Measurements from ENCODE around the gene MAGEA6.
"Not testable (repeated sequence)": the region's sequence is repeated elsewhere in the genome, so short reads cannot be mapped to it uniquely, and the experiment has no call there.

The MAGEA6 gene, protein sequence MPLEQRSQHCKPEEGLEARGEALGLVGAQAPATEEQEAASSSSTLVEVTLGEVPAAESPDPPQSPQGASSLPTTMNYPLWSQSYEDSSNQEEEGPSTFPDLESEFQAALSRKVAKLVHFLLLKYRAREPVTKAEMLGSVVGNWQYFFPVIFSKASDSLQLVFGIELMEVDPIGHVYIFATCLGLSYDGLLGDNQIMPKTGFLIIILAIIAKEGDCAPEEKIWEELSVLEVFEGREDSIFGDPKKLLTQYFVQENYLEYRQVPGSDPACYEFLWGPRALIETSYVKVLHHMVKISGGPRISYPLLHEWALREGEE

DNA sequence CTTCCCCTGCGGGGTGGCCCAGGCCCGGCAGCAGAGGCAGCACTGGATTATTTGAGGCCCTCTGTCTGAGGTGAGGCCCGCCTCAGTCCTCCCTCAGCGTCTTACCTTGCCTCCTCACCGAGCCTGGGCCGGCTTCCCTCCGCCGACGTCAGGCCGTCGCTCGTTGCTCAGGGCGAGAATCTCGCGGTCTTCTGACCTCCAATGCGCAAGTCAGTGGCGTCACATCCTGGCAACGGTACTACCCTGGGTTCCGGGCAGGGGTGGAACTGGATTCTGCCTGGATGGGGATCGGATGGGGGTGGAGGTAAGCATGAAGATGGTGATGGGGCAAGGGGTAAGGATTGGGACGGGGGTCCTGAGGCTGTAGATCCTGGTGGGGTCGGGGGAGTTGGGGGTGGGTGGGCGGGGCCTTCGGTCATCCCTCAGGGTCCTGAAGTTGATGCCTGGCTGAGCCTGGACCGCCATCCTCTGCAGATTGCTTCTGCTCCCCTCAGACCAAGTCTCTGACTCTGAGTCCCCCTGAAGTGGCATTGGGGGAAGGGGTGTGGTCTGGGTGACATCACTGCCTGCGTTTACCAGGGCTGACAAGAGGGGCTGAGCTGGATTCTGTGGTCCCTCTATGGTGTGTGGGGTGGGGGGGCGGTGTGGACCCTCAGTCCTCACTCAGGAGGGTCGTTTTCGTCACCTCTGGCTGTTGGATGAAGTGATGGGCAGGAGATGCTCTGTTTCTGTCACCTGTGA is at the start of gene MAGEA6:
Gene MAGEA6 (minus strand): TSS at position 141 of the 741 bp plus-strand sequence. CDS start 2,039 bp downstream, outside the sequence.
- not testable (repeated sequence) for DNase-seq (ENCODE audit: low read depth)
- H3K4me3 ChIP-seq (ENCODE audit: low read depth, low read length) = peak within 1 kb of the TSS; percentile 50

DNA sequence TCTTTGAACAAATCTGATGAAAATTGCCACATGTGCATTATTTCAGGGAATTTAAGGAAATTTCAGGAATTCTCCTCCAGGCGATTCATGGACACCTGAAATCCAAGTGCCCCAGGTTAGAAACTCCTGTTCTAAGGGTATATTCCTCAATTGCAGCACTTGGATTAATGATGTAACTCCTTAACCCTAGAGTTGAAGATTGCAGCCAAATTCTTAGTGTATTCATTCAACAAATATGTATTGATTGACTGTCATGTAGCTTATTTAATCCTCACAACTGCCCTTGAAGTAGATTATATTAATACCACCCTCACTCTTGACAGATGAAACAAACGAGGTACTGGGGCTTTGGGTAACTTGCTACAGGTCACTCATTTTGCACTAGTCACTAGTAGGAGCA is 49.8 kb upstream of the MAGEA6 start:
- TF ChIP-seq, protein P1, sequence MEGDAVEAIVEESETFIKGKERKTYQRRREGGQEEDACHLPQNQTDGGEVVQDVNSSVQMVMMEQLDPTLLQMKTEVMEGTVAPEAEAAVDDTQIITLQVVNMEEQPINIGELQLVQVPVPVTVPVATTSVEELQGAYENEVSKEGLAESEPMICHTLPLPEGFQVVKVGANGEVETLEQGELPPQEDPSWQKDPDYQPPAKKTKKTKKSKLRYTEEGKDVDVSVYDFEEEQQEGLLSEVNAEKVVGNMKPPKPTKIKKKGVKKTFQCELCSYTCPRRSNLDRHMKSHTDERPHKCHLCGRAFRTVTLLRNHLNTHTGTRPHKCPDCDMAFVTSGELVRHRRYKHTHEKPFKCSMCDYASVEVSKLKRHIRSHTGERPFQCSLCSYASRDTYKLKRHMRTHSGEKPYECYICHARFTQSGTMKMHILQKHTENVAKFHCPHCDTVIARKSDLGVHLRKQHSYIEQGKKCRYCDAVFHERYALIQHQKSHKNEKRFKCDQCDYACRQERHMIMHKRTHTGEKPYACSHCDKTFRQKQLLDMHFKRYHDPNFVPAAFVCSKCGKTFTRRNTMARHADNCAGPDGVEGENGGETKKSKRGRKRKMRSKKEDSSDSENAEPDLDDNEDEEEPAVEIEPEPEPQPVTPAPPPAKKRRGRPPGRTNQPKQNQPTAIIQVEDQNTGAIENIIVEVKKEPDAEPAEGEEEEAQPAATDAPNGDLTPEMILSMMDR (IDR thresholded peaks at IDR 0.05; ENCODE audit: control insufficient read depth, extremely low read depth, insufficient read depth) = no peak
- no peak overlapping the region for H3K4me3 ChIP-seq (ENCODE audit: low read depth, low read length)
- no peak for DNase-seq (ENCODE audit: low read depth)

DNA sequence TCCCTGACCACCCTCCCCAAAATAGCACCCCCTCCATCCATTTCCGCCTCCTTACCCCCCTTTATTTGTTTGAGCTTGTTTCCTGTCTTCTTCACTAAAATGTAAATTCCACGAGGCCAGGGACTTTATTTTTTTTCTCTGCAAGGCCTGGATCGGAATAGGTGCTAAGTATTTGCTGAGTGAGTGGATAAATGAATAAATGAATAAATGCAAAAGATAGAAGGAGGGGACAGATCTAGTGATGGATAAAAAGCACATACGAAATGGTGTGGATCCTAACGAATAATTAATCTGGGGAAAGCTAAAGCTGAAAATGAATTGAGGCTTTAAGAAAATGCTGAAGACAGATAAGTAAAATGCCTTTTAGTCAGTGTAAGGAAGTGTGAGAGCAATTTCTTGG is 48.9 kb upstream of the MAGEA6 start:
- no peak overlapping the region for H3K4me3 ChIP-seq (ENCODE audit: low read depth, low read length)
- no peak for DNase-seq (ENCODE audit: low read depth)
- TF ChIP-seq, protein P1 (IDR thresholded peaks at IDR 0.05; ENCODE audit: control insufficient read depth, extremely low read depth, insufficient read depth) = no peak

DNA sequence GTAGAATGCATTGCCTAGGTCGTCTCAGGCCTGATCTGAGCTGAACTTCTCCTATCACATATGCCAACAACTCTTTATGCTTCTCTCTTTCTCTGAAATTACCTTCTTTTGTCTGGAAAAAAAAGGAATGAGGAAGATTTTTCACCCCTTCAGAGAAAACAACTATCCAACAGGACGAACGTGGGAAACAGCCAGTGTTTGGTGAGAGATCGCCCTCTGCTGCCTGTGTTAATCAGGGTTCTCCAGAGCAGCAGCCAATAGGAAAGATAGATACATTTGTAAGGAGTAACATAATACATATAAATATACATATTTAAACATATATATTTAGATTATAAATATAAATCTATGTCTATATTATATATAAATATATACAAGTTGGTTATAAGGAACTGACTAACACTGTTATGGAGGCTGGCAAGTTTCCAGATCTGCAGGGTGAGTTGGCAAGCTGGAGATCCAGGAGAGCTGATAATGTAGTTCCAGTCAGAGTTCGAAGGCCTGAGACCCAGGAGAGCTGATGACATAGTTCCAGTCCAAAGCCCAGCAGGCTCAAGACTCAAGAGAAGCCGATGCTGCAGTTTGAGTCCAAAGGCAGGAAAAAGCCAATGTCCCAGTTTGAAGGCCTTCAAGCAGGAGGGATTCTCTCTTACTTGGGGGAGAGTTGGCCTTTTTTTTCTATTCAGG is 47.7 kb upstream of the MAGEA6 start:
- peak; percentile 3 for DNase-seq (ENCODE audit: low read depth)
- no peak overlapping the region for H3K4me3 ChIP-seq (ENCODE audit: low read depth, low read length)
- TF ChIP-seq, protein P1 (IDR thresholded peaks at IDR 0.05; ENCODE audit: control insufficient read depth, extremely low read depth, insufficient read depth) = peak; percentile 62

DNA sequence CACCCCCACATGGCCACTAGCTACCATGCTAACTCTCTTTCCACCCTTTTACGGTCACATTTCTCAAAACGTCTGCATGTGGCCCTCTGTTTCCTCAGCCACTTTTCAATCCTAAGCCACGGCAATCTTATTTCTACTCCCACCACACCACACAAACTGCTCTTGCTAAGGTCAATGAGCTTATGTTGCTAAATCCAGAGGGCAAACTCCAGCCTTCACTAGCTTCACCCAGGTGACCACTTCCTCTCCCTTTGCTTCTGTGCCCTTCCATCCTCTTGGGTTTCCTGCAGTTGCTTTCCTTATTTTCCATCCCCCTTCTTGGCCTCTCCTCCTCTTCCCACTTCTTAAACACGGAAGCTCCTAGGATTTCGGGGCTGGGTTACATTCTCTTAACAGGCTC is 44.6 kb upstream of the MAGEA6 start:
- H3K4me3 ChIP-seq (ENCODE audit: low read depth, low read length) = no peak overlapping the region
- DNase-seq (ENCODE audit: low read depth) = no peak
- TF ChIP-seq, protein P1 (IDR thresholded peaks at IDR 0.05; ENCODE audit: control insufficient read depth, extremely low read depth, insufficient read depth) = no peak

DNA sequence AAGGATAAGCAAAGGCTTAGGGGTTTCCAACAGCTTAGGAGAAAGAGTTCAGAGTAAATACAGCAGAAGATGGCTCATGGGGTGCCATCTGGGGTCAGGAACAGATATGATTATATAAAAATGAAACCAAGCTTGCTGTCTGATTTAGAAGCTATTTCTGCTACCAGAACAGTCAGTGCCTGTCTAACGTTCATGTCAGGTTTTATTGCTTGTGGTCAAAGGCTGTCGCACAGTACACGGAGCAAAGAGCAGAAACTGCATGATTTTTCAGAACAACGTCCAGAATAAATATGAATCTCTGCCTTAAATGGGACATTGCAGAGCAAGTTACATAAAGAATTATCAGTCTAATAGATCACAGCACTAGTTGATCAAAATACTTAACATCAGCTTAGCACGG is 43.7 kb upstream of the MAGEA6 start:
- no peak overlapping the region for H3K4me3 ChIP-seq (ENCODE audit: low read depth, low read length)
- no peak for DNase-seq (ENCODE audit: low read depth)
- TF ChIP-seq, protein P1 (IDR thresholded peaks at IDR 0.05; ENCODE audit: control insufficient read depth, extremely low read depth, insufficient read depth) = no peak

DNA sequence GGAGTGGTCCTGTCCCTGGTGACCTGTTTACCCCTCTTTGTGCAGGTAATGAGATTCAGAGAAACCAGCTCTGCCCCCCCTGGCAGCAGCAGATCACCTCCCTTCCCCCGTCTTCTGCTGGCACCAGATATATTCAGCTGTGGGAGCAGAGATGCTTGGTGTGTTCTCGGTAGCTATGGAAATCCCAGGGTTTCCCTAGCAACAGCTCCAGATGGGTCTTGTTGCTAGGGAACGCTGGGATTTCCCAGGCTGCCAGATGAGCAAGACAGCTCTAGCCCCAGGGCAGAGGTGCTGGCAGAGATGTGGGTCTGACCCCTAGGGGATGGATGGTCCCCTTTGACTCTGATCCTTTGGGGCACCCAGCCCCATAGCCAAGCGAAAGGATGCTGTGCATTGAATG is 40.9 kb upstream of the MAGEA6 start:
- TF ChIP-seq, protein P1 (IDR thresholded peaks at IDR 0.05; ENCODE audit: control insufficient read depth, extremely low read depth, insufficient read depth) = no peak
- no peak for DNase-seq (ENCODE audit: low read depth)
- H3K4me3 ChIP-seq (ENCODE audit: low read depth, low read length) = no peak overlapping the region

Data from LNCaP clone FGC (cell line).